Gastrocnemius medialis (tissue), 4 donors: ENCODE measurements around the gene MPZL3.

ENCODE experiments used
- CTCF ChIP-seq, 5 experiments: fragments of 450-650 bp in 3 of 5; fragments of 200-600 bp in 2 of 5; sonication (generic) in 2 of 5; IDR thresholded peaks in 4 of 5; conservative IDR thresholded peaks in 1 of 5; 1 replicate in 4 of 5; 2 replicates in 1 of 5; pipeline ENCODE4 v1.5.1; 2016 to 2019; ENCODE audit warnings: antibody characterized with exemption in 5 of 5, mild to moderate bottlenecking in 3 of 5, moderate library complexity in 3 of 5
- POLR2A ChIP-seq, 2 donors: fragments of 450-650 bp; IDR thresholded peaks; one replicate each; pipeline ENCODE4 v1.6.1; 2017; ENCODE audit warnings: antibody characterized with exemption in 2 of 2, mild to moderate bottlenecking in 2 of 2, moderate library complexity in 2 of 2

DNA sequence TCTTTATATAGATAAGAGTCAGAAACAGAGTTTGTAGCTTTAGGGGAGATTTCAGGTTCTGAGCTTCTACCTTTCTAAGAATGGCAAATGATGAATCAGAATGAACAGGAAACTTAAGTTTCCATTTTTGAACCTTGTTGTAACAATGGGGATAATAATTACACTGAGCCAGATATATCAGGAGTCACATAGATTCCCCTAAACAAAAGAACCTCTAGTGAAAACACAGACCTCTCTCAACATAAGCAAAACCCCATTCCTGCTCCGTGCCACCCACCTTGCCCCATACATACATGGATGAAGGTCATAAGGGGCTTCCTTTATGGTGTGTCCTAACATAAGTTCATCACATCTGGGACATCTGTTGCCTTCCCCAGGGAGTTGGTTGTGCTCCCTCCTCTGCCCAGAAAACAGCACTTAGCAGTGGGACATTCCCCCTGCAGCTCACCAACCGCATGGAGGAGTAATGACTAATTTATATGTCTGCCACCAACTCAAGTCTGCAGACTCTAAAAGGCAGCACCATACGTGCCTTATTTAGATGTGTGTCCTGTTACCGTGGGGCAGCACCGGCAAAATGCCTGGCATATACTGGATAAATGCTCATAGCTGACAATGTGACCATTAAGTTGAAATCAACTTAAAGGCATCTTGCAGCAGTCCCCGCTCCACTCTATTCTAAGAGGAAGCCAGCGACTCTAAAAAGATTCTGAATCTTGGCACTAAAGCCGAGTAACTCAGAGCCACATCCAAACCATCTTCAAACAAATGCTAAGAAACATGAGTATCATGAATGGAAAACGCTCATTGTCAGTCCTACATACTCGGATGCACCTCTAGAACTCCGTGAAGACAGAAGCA is 35.3 kb downstream of the MPZL3 start:
- TF ChIP-seq CTCF (IDR thresholded peaks at IDR 0.05 in 4 of 5, conservative IDR thresholded peaks at IDR 0.05 in 1 of 5) (no peak), POLR2A (IDR thresholded peaks at IDR 0.05) (no peak)
